Activated CD4-positive, CD25-positive, alpha-beta regulatory T cell treated with anti-CD3 and anti-CD28 coated beads, Interleukin-2, amount 50 U/mL, for 16 hours (primary cell): ENCODE data around the gene GALNT15.

Experiments used
- DNase-seq: peaks from one replicate; pipeline ENCODE4 v3.0.0-alpha.2; 2020; ENCODE audit warnings: low read depth, low spot score

The GALNT15 gene

GRCh38 chr3:16224325-16224724 is 49.8 kb downstream of the GALNT15 start:
- no peak for DNase-seq

GRCh38 chr3:16227566-16227965 is 53.1 kb downstream of the GALNT15 start:
- no peak for DNase-seq

- no peak for DNase-seq
Measured at GRCh38 chr3:16229681-16230080, 55.2 kb downstream of the GALNT15 start.

GRCh38 chr3:16231983-16232382 is 57.5 kb downstream of the GALNT15 start:
- no peak for DNase-seq

- no peak for DNase-seq
Measured at GRCh38 chr3:16233806-16234205, 59.3 kb downstream of the GALNT15 start.

- DNase-seq: no peak
Measured at GRCh38 chr3:16234281-16234680, 59.8 kb downstream of the GALNT15 start.

DNA sequence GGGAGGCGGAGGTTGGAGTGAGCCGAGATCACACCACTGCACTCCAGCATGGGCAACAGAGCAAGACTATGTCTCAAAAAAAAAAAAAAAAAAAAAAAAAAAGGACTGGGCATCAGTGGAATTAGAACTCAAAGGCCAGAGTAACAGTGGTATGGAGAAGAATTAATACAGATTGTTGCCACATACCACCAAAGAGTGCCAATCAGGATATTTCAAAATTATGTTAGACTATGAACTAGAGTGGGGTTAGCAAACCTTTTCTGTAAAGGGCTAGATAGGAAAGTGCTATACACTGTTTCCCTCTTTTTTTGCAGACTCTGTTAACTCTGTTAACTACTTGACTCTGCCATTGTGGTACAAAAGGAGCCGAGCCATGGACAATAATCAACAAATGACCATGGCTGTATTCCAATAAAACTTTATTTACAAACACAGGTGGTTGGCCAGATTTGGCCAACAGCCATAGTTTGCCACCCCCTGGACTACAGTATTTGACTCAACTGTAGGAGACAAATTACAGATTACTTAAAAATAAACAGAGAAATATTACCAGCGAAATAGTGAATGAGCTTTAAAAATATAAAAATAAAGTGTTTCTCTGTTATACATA is 61.7 kb downstream of the GALNT15 start:
- DNase-seq: no peak

- no peak for DNase-seq
Measured at GRCh38 chr3:16236856-16237393, 62.4 kb downstream of the GALNT15 start.

- no peak for DNase-seq
Measured at GRCh38 chr3:16239086-16239770, 64.7 kb downstream of the GALNT15 start.

GRCh38 chr3:16239780-16240179 is 65.3 kb downstream of the GALNT15 start:
- DNase-seq: no peak

- no peak for DNase-seq
Measured at GRCh38 chr3:16240229-16241023, 65.9 kb downstream of the GALNT15 start.

DNA sequence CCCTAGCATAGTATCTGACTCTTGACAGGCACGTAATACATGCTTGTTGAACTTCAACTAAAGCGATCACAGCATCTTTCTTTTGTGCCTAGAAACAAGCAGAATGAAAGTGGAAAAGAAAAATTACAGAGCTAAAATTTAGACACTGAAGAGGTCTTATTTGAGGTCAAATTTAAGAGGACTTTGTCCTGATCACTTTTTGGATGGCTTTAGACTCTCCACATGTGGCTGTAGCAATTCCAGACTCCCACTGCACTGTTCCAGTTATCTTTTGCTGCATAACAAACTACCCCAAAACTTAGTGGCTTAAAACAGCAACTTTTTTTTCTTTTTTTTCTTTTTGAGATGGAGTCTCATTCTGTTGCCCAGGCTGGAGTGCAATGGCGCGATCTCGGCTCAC is 66.7 kb downstream of the GALNT15 start:
- DNase-seq: no peak

GRCh38 chr3:16242177-16242576 is 67.7 kb downstream of the GALNT15 start:
- DNase-seq: no peak

GRCh38 chr3:16243706-16244490 is 69.4 kb downstream of the GALNT15 start:
- DNase-seq: no peak

DNA sequence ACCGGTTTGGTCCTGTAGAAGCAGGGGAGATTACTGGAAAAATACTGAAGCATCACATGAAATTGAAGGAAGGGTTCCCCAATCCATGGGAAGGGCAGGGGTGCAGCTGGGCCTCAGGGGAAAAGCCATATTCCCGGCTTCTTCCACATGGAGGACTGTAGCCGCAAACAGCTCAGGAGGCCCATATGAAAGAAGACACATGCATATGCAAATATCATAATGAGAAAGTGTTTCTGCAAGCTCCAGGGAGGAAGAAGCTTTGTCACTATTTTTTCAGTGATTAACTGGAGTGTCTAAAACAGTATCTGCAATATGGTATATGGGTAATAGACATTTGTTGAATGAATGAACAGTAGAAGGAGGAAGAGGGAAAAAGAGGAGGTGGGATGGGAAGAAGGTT is 71.1 kb downstream of the GALNT15 start:
- DNase-seq: no peak

- DNase-seq: peak; percentile 70
Measured at GRCh38 chr3:16247282-16248061, 73.0 kb downstream of the GALNT15 start.

DNA sequence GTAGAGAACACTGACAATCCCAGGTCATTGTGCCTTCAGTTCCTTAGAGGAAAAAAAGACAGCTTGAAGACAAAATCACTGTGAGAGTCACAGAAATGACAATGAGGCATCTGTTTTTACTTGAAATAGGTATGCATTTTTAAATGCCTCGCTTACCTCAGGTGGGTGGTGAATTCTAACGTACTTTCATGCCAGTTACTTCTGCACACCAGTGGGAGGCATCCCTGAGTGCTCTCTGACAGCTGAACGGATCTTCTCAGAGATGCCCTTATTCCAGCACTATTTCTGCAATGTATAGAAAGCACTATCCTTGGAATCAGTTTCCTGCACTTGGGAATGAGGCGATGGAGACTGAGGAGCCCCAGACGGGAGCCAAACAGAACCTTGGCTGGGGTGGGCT is 74.1 kb downstream of the GALNT15 start:
- no peak for DNase-seq

DNA sequence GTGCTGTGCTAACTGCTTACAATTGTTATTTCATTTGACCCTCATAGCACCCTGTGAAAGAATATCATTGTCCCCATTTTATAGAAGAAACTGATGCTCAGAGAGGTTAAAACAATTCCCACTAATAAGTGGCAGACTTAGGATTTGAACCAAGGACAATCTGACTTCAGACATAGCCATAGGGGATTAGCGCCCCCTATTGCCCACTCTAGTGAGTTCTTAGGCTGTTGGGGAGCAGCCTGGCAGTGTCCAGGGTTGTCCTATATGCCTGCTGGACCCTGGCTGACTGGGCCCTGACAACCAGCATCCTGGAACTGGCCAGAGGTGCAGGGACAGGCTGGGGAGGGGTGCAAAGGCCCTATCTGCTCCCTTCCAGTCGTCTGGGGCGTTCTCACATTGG is 74.9 kb downstream of the GALNT15 start:
- no peak for DNase-seq

DNA sequence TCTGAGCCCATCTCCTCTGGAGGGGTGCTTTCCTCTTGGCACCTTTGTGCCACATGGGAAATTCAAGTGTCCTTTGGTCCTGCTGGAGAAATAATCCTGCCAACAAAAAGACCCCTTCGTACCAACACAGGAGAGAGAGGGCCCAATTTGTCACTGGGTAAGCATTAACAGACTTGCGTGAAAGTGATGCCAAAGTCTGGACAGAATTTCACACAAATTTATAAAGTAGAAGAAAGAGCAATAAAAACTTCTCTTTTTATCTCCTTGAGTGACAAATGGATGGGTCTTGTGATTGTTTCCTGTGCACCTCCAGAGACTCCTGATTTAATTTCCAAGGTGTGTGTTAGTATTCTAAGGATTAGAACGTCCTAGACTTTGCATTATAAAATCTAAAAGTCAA is 75.4 kb downstream of the GALNT15 start:
- DNase-seq: no peak

DNA sequence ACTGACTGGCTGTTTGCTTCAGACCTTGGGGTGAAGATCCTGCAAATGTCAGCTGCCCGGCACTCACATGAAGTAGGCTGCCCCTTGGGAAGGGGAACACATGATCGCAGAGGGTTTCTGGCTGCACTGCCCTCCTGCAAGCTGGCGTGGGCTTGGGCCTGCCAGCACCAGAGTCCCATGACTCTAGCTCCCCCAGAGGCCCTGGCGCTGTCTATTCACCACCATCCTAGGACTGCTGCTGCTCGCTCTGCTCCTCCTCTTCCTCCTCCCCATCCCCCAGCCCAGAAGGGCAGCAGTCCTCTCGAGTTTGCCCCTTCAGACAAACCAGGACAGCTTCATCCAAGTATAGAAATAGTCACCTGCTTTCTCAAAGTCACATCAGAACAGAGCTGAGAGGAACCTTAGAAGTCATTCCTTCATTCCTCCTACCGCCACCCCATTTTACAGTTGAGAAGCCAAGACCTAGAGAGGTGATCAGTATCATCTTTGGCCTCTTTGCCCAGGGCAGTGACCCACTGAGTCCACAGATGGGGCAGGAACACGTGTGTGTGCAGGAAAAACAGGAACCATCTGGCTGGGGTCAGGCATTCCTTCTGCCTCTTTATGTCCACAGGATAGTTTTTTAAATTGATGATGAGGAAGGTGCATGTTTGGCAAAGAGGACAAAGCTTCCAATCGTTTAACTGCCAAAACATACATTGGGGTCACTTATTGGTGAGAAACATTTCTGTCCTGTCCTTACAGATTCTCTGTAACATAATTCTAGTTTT is 77.0 kb downstream of the GALNT15 start:
- no peak for DNase-seq
